ENCODE results near the gene AGBL5. TPM values are rescaled to one million over a fixed set of nuclear protein-coding genes. Genes with fewer than 3 reads are reported as not detected.

Gene AGBL5
- total RNA-seq, 1 donor from 2014 or later = 13.8 TPM

GRCh38 chr2:27032495-27033252 lies 18.8 kb upstream of the AGBL5 start, which contains the start of gene TMEM214:
Gene TMEM214, plus strand, starts transcription at chr2:27032965. Its CDS starts 51 bp downstream, at chr2:27033016.
- intact Hi-C loops (cut with micrococcal nuclease) = loop anchor here (1.0 to 5.0 kb wide), 11 partner anchors 18 to 685 kb away; partner anchors contain the start of genes ADGRF3, CAD, CENPA and DPYSL5
- Mint-ChIP-seq H3K4me1 (ENCODE audit: low read depth) (peaks cover 46% of the 10 kb centered on the region), H3K36me3 (ENCODE audit: low read depth) (peaks cover 50% of the 10 kb centered on the region), H3K27me3 (ENCODE audit: insufficient read depth) (no peaks in the 10 kb centered on the region), H3K4me3 (peak within 1 kb of the TSS; percentile 96), H3K9me3 (no peaks in the 10 kb centered on the region), H3K27ac (peak within 1 kb of the TSS; percentile 90)
- DNase-seq (ENCODE audit: low spot score) = peak; percentile 83

GRCh38 chr2:27033253-27033852 lies 18.1 kb upstream of the AGBL5 start:
- H3K36me3 Mint-ChIP-seq (ENCODE audit: low read depth) = peaks cover 47% of the 10 kb centered on the region
- peaks cover 46% of the 10 kb centered on the region for H3K4me1 Mint-ChIP-seq (ENCODE audit: low read depth)
- DNase-seq (ENCODE audit: low spot score) = no peak
- H3K4me3 Mint-ChIP-seq = peak overlapping the region; percentile 96
- no peaks in the 10 kb centered on the region for H3K9me3 Mint-ChIP-seq
- H3K27me3 Mint-ChIP-seq (ENCODE audit: insufficient read depth) = no peaks in the 10 kb centered on the region
- peak overlapping the region; percentile 90 for H3K27ac Mint-ChIP-seq
- intact Hi-C loops (cut with micrococcal nuclease) = loop anchor here (2.0 to 5.0 kb wide), 3 partner anchors 183 to 686 kb away; partner anchors contain the start of genes ADGRF3, CAD, CENPA and SELENOI

GRCh38 chr2:27038012-27038411 lies 13.5 kb upstream of the AGBL5 start:
- H3K36me3 Mint-ChIP-seq (ENCODE audit: low read depth) = peaks cover 63% of the 10 kb centered on the region
- H3K4me1 Mint-ChIP-seq (ENCODE audit: low read depth) = peaks cover 30% of the 10 kb centered on the region
- H3K9me3 Mint-ChIP-seq = no peaks in the 10 kb centered on the region
- intact Hi-C loops (cut with micrococcal nuclease) = no loop called here
- DNase-seq (ENCODE audit: low spot score) = no peak
- no peaks in the 10 kb centered on the region for H3K27me3 Mint-ChIP-seq (ENCODE audit: insufficient read depth)
- H3K4me3 Mint-ChIP-seq = no peak overlapping the region
- H3K27ac Mint-ChIP-seq = no peak overlapping the region

GRCh38 chr2:27038631-27039339 lies 12.7 kb upstream of the AGBL5 start:
- peaks cover 24% of the 10 kb centered on the region for H3K4me1 Mint-ChIP-seq (ENCODE audit: low read depth)
- H3K27me3 Mint-ChIP-seq (ENCODE audit: insufficient read depth) = no peaks in the 10 kb centered on the region
- no peak overlapping the region for H3K4me3 Mint-ChIP-seq
- intact Hi-C loops (cut with micrococcal nuclease) = no loop called here
- DNase-seq (ENCODE audit: low spot score) = no peak
- H3K9me3 Mint-ChIP-seq = no peaks in the 10 kb centered on the region
- no peak overlapping the region for H3K27ac Mint-ChIP-seq
- H3K36me3 Mint-ChIP-seq (ENCODE audit: low read depth) = peaks cover 57% of the 10 kb centered on the region

- peaks cover 52% of the 10 kb centered on the region for H3K36me3 Mint-ChIP-seq (ENCODE audit: low read depth)
- DNase-seq (ENCODE audit: low spot score) = no peak
- no peaks in the 10 kb centered on the region for H3K27me3 Mint-ChIP-seq (ENCODE audit: insufficient read depth)
- H3K27ac Mint-ChIP-seq = no peak overlapping the region
- H3K9me3 Mint-ChIP-seq = no peaks in the 10 kb centered on the region
- H3K4me1 Mint-ChIP-seq (ENCODE audit: low read depth) = peaks cover 18% of the 10 kb centered on the region
- no peak overlapping the region for H3K4me3 Mint-ChIP-seq
- intact Hi-C loops (cut with micrococcal nuclease) = no loop called here
Measured at GRCh38 chr2:27039426-27039825, 12.0 kb upstream of the AGBL5 start.

- no peak overlapping the region for H3K4me3 Mint-ChIP-seq
- no peak overlapping the region for H3K27ac Mint-ChIP-seq
- intact Hi-C loops (cut with micrococcal nuclease) = no loop called here
- no peaks in the 10 kb centered on the region for H3K9me3 Mint-ChIP-seq
- H3K4me1 Mint-ChIP-seq (ENCODE audit: low read depth) = peaks cover 16% of the 10 kb centered on the region
- H3K27me3 Mint-ChIP-seq (ENCODE audit: insufficient read depth) = no peaks in the 10 kb centered on the region
- peaks cover 55% of the 10 kb centered on the region for H3K36me3 Mint-ChIP-seq (ENCODE audit: low read depth)
- DNase-seq (ENCODE audit: low spot score) = no peak
Measured at GRCh38 chr2:27039871-27040270, 11.6 kb upstream of the AGBL5 start.

GRCh38 chr2:27040282-27040681 lies 11.2 kb upstream of the AGBL5 start:
- H3K36me3 Mint-ChIP-seq (ENCODE audit: low read depth) = peaks cover 55% of the 10 kb centered on the region
- no peaks in the 10 kb centered on the region for H3K27me3 Mint-ChIP-seq (ENCODE audit: insufficient read depth)
- intact Hi-C loops (cut with micrococcal nuclease) = no loop called here
- no peak overlapping the region for H3K4me3 Mint-ChIP-seq
- H3K4me1 Mint-ChIP-seq (ENCODE audit: low read depth) = peaks cover 12% of the 10 kb centered on the region
- no peak for DNase-seq (ENCODE audit: low spot score)
- H3K9me3 Mint-ChIP-seq = no peaks in the 10 kb centered on the region
- H3K27ac Mint-ChIP-seq = no peak overlapping the region

- H3K27me3 Mint-ChIP-seq (ENCODE audit: insufficient read depth) = no peaks in the 10 kb centered on the region
- H3K27ac Mint-ChIP-seq = no peak overlapping the region
- intact Hi-C loops (cut with micrococcal nuclease) = no loop called here
- H3K9me3 Mint-ChIP-seq = no peaks in the 10 kb centered on the region
- peaks cover 46% of the 10 kb centered on the region for H3K36me3 Mint-ChIP-seq (ENCODE audit: low read depth)
- no peak for DNase-seq (ENCODE audit: low spot score)
- peaks cover 12% of the 10 kb centered on the region for H3K4me1 Mint-ChIP-seq (ENCODE audit: low read depth)
- no peak overlapping the region for H3K4me3 Mint-ChIP-seq
Measured at GRCh38 chr2:27041752-27042151, 9.7 kb upstream of the AGBL5 start.

- no peaks in the 10 kb centered on the region for H3K27me3 Mint-ChIP-seq (ENCODE audit: insufficient read depth)
- no peak overlapping the region for H3K27ac Mint-ChIP-seq
- no peak for DNase-seq (ENCODE audit: low spot score)
- no peak overlapping the region for H3K4me3 Mint-ChIP-seq
- peaks cover 43% of the 10 kb centered on the region for H3K36me3 Mint-ChIP-seq (ENCODE audit: low read depth)
- H3K4me1 Mint-ChIP-seq (ENCODE audit: low read depth) = peaks cover 12% of the 10 kb centered on the region
- H3K9me3 Mint-ChIP-seq = no peaks in the 10 kb centered on the region
- intact Hi-C loops (cut with micrococcal nuclease) = no loop called here
Measured at GRCh38 chr2:27042159-27042661, 9.3 kb upstream of the AGBL5 start.

- intact Hi-C loops (cut with micrococcal nuclease) = no loop called here
- peaks cover 40% of the 10 kb centered on the region for H3K36me3 Mint-ChIP-seq (ENCODE audit: low read depth)
- DNase-seq (ENCODE audit: low spot score) = no peak
- peaks cover 17% of the 10 kb centered on the region for H3K4me1 Mint-ChIP-seq (ENCODE audit: low read depth)
- H3K9me3 Mint-ChIP-seq = no peaks in the 10 kb centered on the region
- no peaks in the 10 kb centered on the region for H3K27me3 Mint-ChIP-seq (ENCODE audit: insufficient read depth)
- H3K27ac Mint-ChIP-seq = no peak overlapping the region
- H3K4me3 Mint-ChIP-seq = no peak overlapping the region
Measured at GRCh38 chr2:27042985-27043634, 8.4 kb upstream of the AGBL5 start.

GRCh38 chr2:27049422-27050280 lies 1.8 kb upstream of the AGBL5 start:
- peaks cover 36% of the 10 kb centered on the region for H3K4me1 Mint-ChIP-seq (ENCODE audit: low read depth)
- H3K9me3 Mint-ChIP-seq = no peaks in the 10 kb centered on the region
- H3K36me3 Mint-ChIP-seq (ENCODE audit: low read depth) = peaks cover 22% of the 10 kb centered on the region
- peak overlapping the region; percentile 99 for H3K27ac Mint-ChIP-seq
- intact Hi-C loops (cut with micrococcal nuclease) = loop anchor here (1.0 to 5.0 kb wide), 6 partner anchors 17 to 308 kb away; partner anchors contain the start of genes GTF3C2, MAPRE3, PREB and TMEM214
- peak overlapping the region; percentile 96 for H3K4me3 Mint-ChIP-seq
- peaks cover 7% of the 10 kb centered on the region for H3K27me3 Mint-ChIP-seq (ENCODE audit: insufficient read depth)
- peak; percentile 52 for DNase-seq (ENCODE audit: low spot score)

All from activated T-helper 1 cell treated with anti-CD3 and anti-CD28 coated beads, Interleukin-12 subunit alpha, Interleukin-12 subunit beta, Interleukin-2, Interleukin-4 antibody, amounts not matched to agents 30 ng/mL and 10 ng/mL and 1 ng/mL, durations not matched to agents 14 hours and 24 hours and 36 hours (primary cell).